ENCODE measurements around the gene MAN1C1. TPM values are rescaled to one million over a fixed set of nuclear protein-coding genes. Genes with fewer than 3 reads are reported as not detected.

MAN1C1 gene
- total RNA-seq, 1 experiment from 2014 or later = 1.5 TPM

- no peak for ATAC-seq
- Histone ChIP-seq H3K36me3 (ENCODE audit: control insufficient read depth, insufficient read depth, low read length) (no peaks in the 10 kb centered on the region), H3K4me1 (ENCODE audit: control insufficient read depth, insufficient read depth, low read length) (peaks cover 4% of the 10 kb centered on the region; the same call in 1 of the 2 replicates), H3K27ac (ENCODE audit: low read length) (no peak overlapping the region), H3K27me3 (ENCODE audit: control insufficient read depth, insufficient read depth, low read length) (no peaks in the 10 kb centered on the region), H3K4me3 (ENCODE audit: low read depth in 2 of 2, low read length in 2 of 2) (no peak overlapping the region), H3K9me3 (ENCODE audit: control insufficient read depth, insufficient read depth, low read depth, low read length) (no peaks in the 10 kb centered on the region)
- DNase-seq (ENCODE audit: low read depth, low spot score) = no peak
- intact Hi-C loops (cut with micrococcal nuclease; ENCODE audit: unreplicated experiment) = no loop called here
- BruUV-seq (replicated peaks) = no TSS peak
- TF ChIP-seq POLR2AphosphoS5 (IDR thresholded peaks at IDR 0.05; ENCODE audit: low read depth, low read length) = no peak
- in situ Hi-C loops (cut with HindIII; ENCODE audit: low pct_unique_long_range_greater_than_20kb, low sequenced_read_pairs) = no loop called here
- ChIA-PET POLR2A (no interaction called here), CTCF (interaction anchor here (0.5 to 0.7 kb wide), 2 partner anchors 13 to 222 kb away, joined by 3 to 4 read pairs; no protein-coding TSS in a partner anchor)
Measured at GRCh38 chr1:25780318-25781129, 163.9 kb downstream of the MAN1C1 start.

GRCh38 chr1:25781130-25781433, 164.5 kb downstream of the MAN1C1 start:
- TF ChIP-seq POLR2AphosphoS5 (IDR thresholded peaks at IDR 0.05; ENCODE audit: low read depth, low read length) (no peak), REST (IDR thresholded peaks at IDR 0.05; ENCODE audit: insufficient read depth in 1 of 2, low read depth in 2 of 2, low read length in 1 of 2) (no peak)
- Histone ChIP-seq H3K36me3 (ENCODE audit: control insufficient read depth, insufficient read depth, low read length) (no peaks in the 10 kb centered on the region), H3K4me1 (ENCODE audit: control insufficient read depth, insufficient read depth, low read length) (no peaks in the 10 kb centered on the region), H3K27me3 (ENCODE audit: control insufficient read depth, insufficient read depth, low read length) (no peaks in the 10 kb centered on the region), H3K27ac (ENCODE audit: low read length) (no peak overlapping the region), H3K4me3 (ENCODE audit: low read depth in 2 of 2, low read length in 2 of 2) (no peak overlapping the region), H3K9me3 (ENCODE audit: control insufficient read depth, insufficient read depth, low read depth, low read length) (no peaks in the 10 kb centered on the region)
- no TSS peak for BruUV-seq (replicated peaks)
- intact Hi-C loops (cut with micrococcal nuclease; ENCODE audit: unreplicated experiment) = no loop called here
- no peak for DNase-seq (ENCODE audit: low read depth, low spot score)
- ChIA-PET POLR2A (no interaction called here), CTCF (interaction anchor here (0.7 kb wide), 1 partner anchor 222 kb away, joined by 3 read pairs; no protein-coding TSS in a partner anchor)
- no peak for ATAC-seq
- in situ Hi-C loops (cut with HindIII; ENCODE audit: low pct_unique_long_range_greater_than_20kb, low sequenced_read_pairs) = no loop called here

GRCh38 chr1:25782608-25783201, 166.1 kb downstream of the MAN1C1 start:
- intact Hi-C loops (cut with micrococcal nuclease; ENCODE audit: unreplicated experiment) (no loop called here), in situ Hi-C loops (cut with HindIII; ENCODE audit: low pct_unique_long_range_greater_than_20kb, low sequenced_read_pairs) (no loop called here)
- ChIA-PET POLR2A (interaction anchor here (0.5 kb wide), 1 partner anchor 635 kb away, joined by 6 read pairs; no protein-coding TSS in a partner anchor), CTCF (interaction anchor here (0.5 kb wide), 1 partner anchor 11 kb away, joined by 6 read pairs; no protein-coding TSS in a partner anchor)
- BruUV-seq (replicated peaks) = no TSS peak
- Histone ChIP-seq H3K27me3 (ENCODE audit: control insufficient read depth, insufficient read depth, low read length) (no peaks in the 10 kb centered on the region), H3K9me3 (ENCODE audit: control insufficient read depth, insufficient read depth, low read depth, low read length) (no peaks in the 10 kb centered on the region), H3K4me3 (ENCODE audit: low read depth in 2 of 2, low read length in 2 of 2) (no peak overlapping the region), H3K36me3 (ENCODE audit: control insufficient read depth, insufficient read depth, low read length) (no peaks in the 10 kb centered on the region), H3K4me1 (ENCODE audit: control insufficient read depth, insufficient read depth, low read length) (no peaks in the 10 kb centered on the region), H3K27ac (ENCODE audit: low read length) (no peak overlapping the region)
- ATAC-seq (no peak), DNase-seq (ENCODE audit: low read depth, low spot score) (no peak)
- no peak for TF ChIP-seq REST (IDR thresholded peaks at IDR 0.05; ENCODE audit: insufficient read depth in 1 of 2, low read depth in 2 of 2, low read length in 1 of 2)
- no peak for TF ChIP-seq SIN3A (IDR thresholded peaks at IDR 0.05; ENCODE audit: borderline replicate concordance, insufficient read depth, low read depth, low read length)
- TF ChIP-seq POLR2AphosphoS5 (IDR thresholded peaks at IDR 0.05; ENCODE audit: low read depth, low read length) = no peak
- no peak for TF ChIP-seq TCF7L2 (IDR thresholded peaks at IDR 0.05; ENCODE audit: low read depth, low read length)
- no peak for TF ChIP-seq CTCF (IDR thresholded peaks at IDR 0.05)
